GM19099 (cell line): Measurements from ENCODE around the gene PRKAR2B.

ENCODE experiments used
- POLR2A ChIP-seq: IDR thresholded peaks from 3 replicates; pipeline ENCODE4 v1.6.1; 2011; ENCODE audit warnings: low read depth; ENCODE audit not compliant: insufficient read length; ENCODE audit errors: extremely low read depth

Gene PRKAR2B

DNA sequence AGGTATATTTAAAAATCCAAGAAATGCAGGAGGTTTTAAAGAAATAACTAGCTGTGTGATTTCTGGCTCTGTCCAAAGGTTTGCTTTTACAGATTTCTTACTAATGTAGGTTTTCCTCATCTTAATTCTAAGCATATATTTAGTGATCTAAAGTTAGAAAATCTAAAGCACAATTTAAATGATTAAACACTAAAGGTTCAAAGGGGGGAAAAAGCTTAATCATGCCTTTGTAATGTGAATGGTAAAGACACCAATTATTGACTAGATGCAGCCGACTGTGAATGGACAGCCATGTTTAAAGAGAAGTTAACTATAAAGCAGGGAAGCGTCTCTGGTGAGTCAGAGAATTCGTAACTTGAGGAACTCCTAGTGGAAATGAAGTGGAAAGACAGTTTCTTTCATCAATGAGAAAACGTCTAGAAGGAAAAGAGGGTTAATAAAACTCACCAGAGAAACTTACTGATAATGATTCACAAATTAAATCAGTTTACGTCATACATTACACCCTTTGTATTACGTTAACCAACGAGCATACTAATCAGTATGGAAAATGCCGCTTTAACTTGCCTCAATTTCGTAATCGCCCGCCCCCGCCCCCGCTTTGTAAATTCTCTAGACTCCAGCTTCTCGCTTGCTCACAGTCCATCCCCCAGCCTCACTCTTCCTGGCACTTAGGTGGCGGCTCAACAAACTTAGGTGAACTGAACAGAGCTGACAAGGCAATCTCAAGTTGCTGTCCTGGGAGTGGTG is 123.2 kb downstream of the PRKAR2B start:
- TF ChIP-seq POLR2A: no peak

DNA sequence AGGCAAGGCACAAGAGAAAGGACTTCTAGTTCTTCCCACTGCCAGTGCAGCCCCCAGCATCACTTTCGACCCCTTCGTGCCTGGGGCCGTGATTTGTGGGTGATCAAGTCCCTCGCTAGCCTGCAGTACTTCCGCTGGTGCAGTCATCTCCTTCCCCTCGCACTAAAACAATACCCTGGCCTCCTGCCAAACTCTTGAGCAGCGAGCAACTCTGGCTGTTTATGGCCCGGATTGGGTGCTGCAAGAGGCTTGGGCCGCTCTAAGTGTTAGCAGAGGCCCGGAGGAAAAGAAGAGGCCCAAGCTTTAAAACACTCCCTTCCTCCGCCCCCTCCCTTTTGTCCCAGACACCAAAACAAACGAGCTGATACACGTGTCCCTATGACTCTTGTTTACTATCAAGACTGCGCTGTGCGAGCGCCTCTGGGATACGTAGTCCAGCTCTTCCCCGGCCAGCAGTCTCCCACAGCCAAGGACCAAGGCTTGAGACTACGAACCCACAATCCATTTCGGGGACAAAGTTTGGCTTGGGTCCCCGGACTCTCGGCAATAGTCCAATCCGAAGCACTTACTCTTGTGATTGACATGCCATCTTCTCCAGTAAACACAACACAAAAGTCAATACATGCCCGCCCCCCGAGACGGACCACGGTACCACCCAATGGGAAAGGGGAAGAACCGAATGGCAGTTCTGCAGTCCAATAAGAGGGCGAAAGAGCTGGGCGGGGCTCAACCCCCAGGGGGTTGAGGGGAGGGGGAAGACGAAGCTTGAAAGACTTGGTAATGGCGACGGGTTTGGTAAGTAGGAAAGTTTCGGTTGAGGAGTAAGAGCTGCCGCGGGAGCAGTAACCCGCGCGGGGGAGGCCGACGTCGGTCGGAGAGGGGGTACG is 124.0 kb downstream of the PRKAR2B start, which contains the start of gene HBP1:
HBP1 (plus strand) TSS at position 771 of the 887 bp plus-strand sequence. CDS start 10,891 bp downstream, outside the sequence.
- peak; percentile 10 for TF ChIP-seq POLR2A

DNA sequence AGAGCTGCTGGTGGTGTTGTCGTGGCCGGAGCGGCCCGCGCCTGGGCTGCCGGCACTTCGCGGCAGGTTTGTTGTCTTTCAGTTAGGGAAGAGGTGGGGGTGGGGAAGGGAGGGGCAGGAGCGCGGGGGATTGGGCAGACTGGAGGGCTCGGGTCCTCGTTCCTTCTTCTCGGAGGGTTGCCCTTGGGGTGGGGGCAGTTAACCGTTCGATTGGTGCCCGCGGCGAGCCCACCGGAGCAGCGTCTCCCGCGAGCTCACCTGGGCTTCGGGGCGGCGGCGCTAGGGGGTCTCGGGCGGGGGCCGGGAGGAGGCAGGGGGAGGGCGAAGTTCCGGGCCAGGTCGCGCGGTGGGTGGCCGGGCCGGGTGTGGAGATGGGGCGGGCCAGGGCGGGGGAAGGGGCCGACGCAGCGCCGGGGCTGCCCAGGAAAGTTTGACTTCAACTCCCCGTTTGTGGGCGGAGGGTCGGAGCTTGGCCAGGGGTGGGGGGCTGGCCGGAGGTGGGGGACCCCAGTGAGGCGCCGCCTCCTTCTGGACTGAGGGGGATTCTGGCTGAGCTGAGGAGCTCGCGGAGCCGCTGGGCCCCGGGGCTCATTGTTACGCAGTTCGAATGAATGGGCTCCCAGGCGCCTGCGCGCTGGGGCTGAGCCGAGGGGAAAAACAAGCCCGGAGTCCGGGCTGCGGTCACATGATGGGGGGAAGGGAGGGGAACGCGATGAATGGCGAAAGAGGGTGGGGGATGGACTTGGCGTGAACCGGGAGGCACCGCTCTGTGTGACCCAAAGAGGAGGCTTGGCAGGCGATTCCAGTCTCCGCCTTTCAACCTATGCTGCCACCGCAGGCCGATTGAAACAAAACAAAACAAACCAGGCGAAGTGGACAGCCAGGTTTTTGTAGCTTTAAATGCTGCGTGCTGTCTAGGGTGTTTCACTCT is 124.9 kb downstream of the PRKAR2B start:
- TF ChIP-seq POLR2A: peak; percentile 54

DNA sequence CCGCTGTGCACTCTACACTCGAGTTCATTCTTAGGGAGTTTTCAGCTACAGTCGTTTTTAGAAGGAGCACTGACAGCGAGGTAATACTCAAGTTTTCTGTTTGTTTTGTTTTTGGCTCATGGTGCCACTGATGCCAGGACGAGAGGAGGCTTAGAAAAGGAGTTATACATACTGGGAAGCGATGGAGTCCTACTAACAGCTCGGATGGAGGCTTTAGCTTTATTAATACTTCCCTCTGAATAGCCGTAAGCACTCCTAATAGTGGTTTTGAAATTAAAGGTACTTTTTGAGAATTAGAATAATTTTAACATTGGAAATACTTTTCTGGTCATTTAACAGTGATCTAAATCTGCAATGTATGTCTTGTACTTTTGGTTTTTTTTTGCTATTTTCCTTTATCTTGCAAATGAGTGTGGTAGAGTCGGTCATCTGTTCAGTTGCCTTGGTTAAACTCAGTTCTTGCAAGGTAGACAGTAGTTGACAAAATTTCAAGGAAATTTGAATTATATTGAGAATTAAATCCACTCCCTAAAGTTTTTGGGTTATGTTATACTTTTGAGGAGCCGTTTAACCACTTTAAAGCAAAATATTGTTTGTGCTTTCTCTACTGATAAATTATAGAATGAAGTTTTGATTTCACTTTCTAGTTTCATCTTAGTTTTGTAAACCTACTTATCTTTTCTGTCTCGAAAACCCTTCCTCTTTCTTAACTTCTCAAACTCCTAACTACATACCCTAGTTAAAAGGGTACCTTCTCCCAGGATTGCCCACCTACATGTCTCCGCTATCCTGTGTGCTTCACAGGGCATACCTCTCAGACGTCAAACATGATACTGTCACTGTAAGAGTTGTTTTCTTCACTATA is 125.8 kb downstream of the PRKAR2B start:
- TF ChIP-seq POLR2A: no peak

DNA sequence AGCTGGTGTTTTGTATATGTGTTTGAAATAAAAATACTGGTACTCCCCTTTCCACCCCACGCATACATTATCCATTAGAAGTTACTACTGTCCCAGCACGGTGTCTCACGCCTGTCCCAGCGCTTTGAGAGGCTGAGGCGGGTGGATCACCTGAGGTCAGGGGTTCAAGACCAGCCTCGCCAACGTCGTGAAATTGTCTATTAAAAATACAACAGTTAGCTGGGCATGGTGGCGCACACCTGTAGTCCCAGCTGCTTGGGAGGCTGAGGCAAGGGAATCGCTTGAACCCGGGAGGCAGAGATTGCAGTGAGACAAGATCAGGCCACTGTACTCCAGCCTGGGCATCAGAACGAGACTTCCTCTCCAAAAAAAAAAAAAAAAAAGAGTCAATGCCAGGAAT is 127.0 kb downstream of the PRKAR2B start:
- TF ChIP-seq POLR2A: no peak

DNA sequence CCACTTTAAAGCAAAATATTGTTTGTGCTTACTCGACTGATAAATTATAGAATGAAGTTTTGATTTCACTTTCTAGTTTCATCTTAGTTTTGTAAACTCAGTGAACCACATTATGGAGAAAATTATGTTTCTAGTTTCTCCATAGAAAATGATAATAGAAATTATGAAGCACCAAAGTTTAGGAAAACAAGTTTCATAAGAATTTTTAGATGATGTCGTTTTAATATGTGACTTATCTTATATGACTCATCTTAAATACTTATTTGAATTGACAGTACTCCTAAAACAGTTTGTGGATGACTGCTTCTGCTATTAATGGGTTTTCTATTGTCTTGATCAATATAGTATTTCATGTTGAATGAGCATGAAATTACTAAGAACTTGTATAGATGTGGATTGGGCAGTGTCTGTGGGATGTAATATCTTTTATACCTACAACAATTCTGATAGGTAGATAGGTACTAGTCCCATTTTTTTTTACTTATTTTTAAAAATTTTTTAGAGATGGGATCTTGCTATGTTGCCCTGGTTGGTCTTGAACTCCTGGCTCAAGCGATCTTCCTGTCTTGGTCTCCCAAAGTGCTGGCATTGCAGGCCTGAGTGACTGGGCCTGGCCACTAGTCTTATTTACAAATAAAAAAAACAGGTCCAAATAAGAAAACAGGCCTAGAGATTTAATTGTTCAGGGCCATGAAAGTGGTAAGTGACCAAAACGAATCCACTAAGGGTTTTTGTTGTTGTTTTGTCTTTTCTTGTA is 127.9 kb downstream of the PRKAR2B start:
- no peak for TF ChIP-seq POLR2A

DNA sequence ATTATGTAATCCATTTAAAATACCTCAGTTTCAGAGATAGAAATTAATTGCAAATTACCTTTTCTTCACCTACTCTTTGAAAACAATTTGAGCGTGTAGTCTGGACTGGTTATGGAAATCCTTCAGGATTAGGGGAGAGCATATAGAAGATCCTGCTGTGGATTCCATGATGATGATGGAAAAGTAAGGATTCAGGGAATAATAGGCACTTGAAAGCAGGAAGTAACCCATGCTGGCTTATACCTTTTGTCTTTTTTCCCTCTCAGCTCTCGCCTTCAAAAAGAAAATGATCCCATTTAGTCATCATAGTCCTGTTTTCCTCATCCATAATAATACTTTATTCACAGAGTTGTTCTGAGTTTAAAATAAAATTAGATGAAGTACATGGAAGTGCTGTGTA is 128.7 kb downstream of the PRKAR2B start:
- no peak for TF ChIP-seq POLR2A

DNA sequence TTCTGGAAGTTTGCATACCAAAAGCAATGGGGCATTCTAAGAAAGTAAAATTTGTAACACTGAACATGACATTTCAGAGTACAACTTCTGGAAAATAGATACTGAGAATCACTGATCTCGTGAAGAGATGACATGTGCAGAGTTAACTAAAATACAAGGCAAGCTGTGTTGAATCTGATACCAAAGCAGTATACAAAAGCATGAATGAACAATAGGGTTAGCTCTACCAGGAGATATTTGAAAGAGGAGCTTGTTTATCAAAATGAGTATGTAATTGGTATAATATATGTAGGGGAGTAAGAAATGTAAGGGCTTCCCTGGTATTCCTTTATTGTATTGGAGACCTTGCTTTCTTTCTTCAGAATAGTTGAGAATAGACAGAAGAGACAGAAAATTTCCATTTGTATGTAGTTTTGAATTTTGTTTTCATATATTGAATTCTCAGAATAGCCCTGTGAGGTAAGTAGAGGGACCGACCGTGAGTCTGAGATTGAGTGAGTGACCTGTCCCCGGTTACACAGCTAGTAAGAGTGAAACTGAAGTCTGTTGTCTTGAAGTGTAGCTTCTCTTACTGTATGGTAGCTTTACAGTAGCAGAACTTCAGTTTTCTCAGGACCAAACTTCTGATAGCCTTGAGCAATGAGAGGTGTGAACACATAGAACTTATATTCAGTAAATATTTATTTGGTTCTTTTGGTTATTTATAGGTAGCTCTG is 129.3 kb downstream of the PRKAR2B start:
- TF ChIP-seq POLR2A: no peak

DNA sequence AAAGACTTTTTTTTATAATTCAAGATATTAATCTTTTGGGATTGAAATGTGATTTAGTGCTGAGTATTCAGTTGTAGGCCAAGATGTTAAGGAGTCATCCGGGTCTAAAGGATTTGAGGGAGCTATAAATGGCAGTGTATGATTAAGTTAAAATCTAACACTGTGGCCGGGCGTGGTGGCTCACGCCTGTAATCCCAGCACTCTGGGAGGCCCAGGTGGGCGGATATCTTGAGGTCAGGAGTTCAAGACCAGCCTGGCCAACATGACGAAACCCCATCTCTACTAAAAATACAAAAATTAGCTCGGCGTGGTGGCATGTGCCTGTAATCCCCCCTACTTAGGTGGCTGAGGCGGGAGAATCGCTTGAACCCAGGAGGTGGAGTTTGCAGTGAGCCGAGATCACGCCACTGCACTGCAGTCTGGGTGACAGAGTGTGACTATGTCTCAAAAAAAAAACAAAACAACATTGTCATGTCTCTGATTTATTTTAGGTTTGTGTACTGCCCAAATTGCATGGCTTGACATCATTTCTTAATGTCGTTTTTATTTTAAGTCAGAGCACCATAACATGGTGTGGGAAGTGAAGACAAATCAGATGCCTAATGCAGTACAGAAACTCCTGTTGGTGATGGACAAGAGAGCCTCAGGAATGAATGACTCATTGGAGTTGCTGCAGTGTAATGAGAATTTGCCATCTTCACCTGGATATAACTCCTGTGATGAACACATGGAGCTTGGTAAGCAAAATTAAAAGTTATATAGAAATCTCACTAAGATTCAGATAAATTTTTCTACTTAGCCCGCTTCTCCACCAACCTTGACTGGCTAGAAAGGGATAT is 135.0 kb downstream of the PRKAR2B start:
- TF ChIP-seq POLR2A: no peak

DNA sequence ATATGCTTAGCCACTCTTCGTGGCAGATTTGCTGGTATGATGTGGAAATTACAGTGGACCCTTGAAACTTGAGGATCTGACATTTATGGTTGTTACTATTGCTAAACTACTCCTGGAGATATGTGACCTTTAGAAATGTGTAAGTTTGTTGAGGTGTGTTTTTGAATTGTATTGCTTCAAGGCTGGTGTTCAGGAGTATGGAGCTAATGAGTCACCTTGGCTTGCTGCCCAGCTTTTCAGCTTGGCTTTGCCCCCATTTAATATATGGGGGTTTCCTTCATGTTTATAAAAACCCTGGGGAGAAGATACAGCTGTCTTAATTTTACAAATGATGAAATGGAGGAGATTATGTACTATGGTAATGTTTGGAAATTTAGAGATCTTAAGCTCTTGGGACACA is 135.9 kb downstream of the PRKAR2B start:
- no peak for TF ChIP-seq POLR2A

DNA sequence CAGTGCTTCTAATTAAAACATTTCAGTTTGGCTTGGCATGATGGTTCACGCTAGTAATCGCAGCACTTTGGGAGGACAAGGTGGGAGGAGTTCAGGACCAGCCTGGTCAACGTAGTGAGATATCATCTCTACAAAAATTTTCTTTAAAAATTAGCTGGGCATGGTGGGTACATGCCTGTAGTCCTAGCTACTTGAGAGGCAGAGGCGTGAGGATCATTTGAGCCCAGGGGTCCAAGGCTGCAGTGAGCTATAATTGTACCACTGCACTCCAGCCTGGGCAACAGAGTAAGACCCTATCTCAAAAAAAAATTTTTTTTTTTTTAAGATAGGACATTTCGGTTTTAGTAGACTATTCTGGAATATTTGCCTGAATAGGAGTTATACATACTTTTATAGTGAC is 136.7 kb downstream of the PRKAR2B start:
- TF ChIP-seq POLR2A: no peak

DNA sequence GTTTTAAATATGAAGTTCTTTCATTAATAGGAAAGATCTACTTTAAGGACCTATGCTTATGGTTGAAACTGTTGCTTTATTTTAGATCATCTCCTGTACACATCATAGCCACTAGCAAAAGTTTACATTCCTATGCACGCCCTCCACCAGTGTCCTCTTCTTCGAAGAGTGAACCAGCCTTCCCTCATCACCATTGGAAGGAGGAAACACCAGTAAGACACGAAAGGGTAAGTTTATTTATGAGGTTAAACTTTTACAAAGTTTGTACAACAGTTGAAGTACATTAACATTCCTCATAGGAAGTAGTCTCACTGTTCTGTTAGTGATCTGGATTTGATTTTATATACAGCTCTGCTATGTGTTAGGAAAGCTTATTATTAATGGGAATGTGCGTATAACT is 141.2 kb downstream of the PRKAR2B start:
- no peak for TF ChIP-seq POLR2A
